GM20431 (cell line): ENCODE results near the gene KLF16.

Experiments used
- in situ Hi-C: fragments of 300-500 bp; cut with MseI, MboI; formaldehyde crosslinking; loops from one replicate; pipeline ENCODE4 v1.15.0; 2020; ENCODE audit warnings: low sequenced_read_pairs; ENCODE audit not compliant: unreplicated experiment

The KLF16 gene

DNA sequence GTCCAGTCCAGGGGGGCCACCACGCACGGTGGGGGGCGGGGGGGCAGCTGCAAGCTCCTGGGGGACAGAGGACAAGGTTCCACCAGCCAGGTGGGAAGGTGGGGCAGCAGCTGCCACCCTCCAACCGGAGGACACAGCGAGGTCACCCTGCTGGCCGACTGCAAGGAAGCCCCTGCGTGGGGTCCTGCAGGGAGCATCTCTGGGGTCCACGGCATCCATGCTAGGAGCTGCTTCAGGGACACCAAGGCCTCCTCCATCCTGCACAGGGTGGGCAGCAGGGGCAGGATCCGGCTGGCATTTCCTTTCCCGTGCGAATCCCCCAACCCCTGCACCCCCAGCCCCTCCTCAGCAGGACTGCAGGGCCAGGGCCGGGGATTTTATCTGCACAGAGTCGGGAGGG lies 8.3 kb upstream of the KLF16 start:
- in situ Hi-C loops = no loop called here

DNA sequence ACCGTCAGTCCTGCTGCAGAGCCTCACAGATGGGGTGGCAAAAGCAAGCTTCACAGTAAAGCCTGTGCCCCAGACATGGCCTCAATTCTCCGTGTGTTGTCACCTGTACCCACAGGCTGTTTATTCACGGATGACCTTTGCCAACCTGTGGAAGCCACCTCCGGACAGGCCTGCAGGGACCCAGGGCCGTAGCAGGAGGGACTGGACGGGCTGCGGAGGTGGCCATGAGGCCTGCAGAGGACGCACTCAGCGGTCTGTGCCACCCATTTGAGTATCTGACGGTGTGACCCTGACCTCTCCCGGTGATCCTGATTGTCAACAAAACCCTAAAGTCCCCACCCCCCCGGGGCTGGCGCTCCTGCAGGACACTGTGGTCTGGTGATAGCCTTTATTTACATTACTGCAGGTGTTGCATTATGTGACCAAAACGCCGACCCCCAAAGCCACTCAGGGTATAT lies 7.8 kb upstream of the KLF16 start:
- in situ Hi-C loops = no loop called here

DNA sequence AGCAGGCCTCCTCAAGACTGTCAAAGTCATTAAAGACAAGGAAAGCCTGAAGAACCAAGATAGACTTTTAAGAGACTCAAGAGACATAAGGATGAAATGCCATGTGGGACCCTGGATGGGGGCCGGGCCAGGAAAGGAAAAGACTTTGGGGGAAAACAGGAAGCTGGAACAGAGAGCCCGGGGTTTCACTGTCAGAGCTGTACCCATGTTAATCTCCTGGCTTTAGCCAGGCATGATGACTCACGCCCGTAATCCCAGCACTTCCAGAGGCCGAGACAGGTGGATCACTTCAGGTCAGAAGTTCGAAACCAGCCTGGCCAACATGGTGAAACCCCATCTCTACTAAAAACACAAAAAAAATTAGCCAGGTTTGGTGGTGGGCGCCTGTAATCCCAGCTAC lies 5.6 kb upstream of the KLF16 start:
- in situ Hi-C loops = no loop called here

DNA sequence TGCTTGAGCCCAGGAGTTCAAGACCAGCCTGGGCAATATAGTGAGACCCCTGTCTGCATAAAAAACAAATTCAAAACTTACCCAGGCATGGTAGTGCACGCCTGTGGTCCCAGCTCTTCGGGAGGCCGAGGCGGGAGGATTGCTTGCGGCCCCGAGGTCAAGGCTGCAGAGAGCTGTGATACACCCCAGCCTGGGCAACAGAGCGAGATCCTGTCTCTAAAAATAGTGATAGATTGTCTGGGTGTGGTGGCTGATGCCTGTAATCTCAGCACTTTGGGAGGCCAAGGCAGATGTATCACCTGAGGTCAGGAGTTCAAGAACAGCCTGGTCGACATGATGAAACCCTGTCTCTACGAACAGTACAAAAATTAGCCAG lies 4.0 kb upstream of the KLF16 start:
- in situ Hi-C loops = no loop called here

DNA sequence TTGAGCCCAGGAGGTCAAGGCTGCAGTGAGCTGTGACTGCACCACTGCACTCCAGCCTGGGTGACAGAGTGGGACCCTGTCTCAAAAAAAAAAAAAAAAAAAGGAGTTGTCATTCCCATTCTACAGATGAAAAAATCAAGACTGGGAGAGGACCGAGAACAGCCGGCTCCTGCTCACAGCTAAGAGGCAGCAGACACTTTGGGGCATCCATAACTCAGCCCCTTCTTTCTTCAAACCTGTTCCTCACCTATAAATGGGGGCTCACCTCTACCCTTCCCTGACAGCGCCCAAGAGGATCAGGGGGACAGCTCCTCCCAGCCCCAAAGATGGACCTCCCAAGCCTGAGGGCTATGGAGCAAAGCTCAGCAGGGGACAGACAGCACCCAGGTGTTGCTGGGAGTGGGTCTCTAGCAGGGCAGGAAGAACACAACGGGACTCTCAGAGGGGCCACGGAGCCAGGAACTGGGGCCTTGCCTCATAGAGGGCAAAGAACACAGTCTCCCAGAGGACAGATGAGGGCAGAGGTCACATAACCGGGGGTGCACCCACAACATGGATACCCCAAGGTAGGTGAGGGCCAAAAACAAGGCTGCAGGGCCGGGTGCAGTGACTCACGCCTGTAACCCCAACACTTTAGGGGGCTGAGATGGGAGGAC lies 3.4 kb upstream of the KLF16 start:
- in situ Hi-C loops = no loop called here

DNA sequence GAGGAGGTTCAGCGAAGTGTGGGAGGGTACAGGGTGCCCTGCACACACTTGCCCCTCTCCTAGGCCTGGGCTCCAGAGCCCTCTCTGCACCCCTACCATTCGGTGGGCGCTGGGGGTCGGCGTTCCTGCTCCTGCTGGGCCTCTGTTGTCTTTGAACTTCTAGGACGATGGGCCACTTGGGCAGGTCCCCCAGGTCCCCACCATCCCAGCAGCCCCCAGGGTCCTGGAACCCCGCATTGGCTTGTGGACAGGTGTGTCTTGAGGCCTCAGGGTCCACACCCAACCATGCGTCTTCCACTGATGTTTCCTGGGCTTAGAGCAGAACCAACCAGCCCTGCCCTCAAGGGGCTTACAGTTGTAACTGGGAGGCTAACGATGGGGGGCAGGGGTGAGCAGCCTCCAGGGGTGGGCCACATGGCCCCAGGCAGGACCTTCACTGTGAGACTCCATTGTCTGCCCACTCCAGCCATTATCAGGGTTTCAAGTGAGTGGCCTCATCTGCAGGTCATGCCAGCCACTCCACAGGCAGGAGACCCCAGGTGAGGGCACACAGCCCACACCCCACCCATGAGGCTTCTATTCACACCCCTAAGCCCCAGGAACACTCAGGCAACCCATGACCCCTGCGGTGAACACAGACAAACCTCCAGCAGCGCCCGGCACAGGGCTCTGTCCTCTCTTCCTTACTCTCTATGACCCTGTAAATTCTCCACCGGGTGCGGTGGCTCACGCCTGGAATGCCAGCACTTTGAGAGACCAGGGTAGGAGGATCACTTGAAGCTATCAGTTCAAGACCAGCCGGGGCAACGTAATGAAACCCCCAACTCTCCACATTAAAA lies 2.0 kb upstream of the KLF16 start:
- in situ Hi-C loops = no loop called here

DNA sequence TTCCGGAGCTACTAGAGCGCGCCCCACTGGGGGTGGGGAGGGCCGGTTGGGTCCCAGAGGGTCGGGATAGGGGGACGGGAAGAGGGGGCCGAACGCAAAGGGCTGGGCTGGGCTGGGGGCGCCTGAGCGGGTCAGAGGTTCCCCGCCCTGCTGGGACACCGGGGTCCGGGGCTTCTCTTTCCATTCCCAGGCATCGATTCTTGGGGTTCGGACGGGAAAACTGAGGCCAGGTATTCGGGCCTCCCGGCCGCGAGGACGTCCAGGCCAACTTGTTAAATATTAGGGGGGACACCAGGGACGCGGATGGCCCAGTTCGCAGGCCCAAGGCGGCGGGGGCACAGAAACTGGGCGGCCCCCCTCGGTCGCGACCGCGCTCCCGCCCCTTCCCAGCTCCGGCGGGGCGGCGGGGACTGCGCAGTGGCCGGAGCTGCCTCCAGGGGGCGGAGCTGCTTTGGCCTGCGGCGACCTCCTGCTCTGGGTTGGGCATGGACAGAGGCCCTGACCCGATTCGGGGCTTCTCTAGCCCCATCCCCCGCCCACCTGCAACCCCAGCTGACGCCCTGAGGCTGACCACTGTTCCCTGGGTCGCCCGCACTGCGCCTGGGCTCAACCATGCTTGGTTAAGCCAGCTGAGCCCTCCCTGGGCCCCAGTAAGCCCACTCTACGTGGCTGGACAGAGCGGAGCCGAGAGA lies 1.2 kb upstream of the KLF16 start:
- in situ Hi-C loops = no loop called here

DNA sequence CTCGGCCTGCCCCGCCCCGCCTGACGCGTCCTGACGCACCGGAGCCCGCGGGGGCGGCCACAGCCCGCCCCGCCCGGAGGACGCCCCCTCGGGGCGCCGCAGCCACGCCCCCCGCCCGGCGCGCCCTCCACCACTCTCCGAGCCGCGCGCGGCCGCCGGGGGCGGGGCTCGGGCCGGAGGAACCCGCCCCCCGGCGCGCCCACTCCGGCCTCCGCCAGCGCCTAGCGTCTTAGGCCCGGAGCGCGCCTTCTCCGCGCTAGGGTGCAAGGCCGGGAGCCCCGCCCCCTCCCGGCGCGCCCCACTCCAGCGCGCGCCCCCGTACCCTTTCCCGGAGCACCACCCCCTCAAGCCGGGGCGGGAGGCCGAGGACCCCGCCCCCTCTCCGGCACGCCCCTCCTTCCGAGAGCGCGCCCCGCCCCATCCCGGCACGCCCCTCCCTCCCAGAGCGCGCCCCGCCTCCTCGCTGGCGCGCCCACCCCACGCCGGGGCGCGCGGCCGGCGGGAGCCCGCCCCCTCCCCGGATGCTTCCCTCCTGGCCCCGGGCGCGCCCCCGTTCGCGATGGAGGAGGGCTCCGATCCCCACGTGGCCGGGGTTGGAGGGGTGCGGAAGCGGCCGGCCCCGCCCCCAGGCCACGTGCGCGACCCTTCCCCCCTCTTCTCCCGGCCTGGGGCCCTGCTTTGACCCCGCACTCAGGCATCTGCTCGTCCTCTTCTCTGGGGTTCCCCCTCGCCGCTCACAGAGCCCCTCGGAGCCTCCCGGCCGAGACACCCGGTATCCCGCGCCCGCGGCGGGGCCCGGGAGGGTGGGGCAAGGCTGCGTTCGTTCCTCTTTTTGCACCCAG lies 480 bp upstream of the KLF16 start:
- in situ Hi-C loops = no loop called here

DNA sequence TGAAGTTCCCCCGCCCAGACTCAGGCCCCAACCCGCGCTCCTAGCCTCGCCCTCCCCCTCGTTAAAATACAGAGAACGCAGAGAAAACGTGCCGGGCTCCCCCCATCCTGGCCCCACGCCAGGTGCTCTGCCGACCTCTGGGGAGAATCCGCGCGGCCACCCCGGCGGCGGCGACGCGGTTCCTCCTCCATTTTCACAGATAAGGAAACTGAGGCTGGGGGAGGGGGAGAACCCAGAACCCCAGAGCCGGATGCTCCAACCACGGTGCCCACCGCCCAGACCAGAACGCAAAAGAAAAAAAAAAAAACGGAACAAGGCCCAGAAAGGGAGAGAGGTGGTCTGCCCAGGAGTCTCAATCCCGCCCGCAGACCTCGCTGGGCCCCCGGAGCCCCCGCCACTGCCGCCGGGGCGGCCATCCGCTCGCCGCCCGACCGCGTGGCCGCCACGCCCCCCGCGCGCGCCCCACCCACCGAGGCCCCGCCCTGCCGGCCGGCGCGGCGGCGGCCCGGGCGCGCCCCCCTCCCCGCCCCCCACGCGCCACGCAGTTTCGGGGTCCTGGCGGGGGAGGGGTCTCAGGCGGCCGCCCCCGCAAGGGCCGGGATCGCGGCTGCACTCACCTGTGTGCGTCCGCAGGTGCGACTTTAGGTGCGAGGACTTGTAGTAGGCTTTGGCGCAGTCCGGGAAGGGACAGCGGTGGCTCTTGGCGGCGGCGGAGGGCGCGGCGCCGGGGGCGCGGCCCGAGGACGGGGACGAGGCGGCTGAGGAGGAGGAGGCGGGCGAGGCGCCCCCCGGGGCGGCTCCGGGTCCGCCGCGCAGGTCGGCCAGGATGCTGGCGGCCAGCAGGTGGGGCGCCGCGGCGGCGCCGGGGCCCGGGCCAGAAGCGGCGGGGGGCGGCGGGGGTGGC lies 703 bp downstream of the KLF16 start:
- in situ Hi-C loops = no loop called here

DNA sequence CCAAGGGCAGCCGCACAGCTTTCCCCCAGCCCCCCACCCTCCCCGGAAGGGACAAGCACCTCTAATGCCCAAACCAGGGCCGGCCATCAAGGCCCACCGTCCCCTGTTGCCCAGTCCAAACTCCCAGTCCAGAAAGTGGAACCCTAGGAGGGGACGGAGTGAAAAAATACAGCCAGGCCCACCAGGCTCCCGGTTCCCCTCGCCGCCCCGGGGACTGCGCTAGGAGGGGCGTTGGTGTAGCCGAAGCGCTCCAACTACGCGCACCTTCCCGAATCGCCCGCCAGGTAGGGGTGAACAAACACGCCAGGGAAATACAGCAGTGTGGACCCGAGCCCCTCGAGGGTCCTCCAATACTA lies 1.3 kb downstream of the KLF16 start:
- in situ Hi-C loops = no loop called here

DNA sequence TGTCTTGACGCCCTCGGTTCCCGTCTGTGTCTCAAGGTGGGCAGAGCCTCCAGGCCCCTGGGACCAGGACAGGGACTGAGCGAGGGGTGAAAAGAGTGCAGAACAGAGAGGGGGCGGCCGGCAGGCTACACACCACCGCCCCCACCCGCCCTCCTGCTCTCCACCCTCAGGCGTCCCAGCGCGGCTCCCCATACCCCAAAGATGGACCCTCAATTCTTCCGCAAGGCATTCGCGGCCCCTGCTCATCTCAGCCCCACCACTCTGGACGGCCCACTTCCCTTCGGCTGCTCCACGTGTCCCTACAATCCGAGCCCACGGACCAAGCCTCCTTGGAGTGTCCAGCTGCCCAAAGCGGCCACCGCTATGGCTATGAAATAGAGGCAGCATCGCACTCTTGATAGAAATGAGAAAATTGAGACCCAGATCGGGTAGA lies 1.8 kb downstream of the KLF16 start:
- in situ Hi-C loops = no loop called here

DNA sequence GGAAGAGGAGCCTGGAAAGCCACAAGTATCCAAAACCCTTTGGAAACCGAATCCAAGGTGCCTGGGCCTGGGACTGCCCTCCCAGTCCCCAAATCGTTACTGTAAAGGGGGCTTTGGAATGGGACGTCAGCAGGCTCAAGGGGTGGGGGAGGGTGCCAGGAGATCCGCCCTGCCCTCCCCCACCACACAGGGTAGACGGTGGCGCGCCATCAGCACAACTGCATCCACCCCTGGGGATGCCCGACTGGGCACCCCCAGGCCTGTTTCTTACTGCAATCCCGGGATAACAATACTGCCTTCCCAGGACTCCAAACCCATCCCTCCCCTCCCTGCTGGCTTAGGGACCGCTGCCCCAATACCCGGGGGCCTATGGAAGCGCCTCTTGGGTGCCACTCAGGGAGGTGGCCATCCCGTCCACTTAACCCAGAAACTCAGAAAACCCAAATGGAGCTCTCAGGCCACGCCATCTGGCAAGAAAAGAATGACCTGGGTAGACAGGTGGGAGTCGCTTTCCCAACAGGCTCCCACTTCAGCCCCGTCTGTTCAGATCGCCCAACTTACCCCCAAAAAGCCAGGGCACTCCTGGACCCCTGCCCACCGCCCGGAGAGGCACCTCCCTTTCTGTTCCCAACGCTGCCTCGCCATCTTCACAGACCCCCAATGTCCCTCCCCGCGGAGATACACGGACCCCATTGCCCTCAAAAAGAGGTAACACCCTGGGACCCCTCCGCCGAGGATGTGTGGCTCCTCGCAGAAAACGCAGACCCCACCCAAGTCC lies 2.4 kb downstream of the KLF16 start:
- in situ Hi-C loops = no loop called here

DNA sequence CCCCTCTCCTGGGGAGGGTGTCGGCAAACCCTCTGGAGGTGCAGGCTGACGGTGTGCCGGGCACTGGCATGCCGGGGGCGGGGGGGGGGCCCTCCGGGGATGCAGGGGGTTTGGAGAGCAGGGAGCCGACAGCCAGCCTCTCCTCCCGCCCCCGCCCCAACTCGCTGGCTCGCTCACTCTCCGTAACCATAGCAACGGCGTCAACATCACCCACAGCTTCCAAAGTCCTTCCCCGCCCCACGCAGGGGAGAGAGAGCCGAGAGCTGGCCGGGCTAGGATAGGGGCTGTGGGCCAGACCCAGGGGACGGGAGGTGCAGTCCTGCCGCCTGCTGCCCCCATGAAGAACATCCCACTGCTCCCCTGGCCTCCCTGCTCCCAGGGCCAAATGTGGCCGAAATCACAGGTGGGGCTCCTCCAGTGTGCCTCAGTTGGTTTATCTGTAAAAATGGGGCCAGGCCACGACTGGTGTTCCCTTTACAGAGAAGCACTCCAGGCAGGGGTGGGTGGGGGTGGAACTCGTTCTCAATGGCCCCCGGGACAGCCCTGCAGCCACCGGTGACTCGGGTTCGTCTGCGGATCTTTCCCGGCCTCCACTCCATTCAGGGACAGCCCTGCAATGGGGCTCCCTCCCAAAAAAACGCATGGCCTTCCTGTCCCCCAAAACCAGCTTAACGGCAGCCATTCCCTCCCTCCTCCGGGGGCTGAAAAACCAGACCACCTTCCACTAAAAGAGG lies 3.2 kb downstream of the KLF16 start:
- in situ Hi-C loops = no loop called here

DNA sequence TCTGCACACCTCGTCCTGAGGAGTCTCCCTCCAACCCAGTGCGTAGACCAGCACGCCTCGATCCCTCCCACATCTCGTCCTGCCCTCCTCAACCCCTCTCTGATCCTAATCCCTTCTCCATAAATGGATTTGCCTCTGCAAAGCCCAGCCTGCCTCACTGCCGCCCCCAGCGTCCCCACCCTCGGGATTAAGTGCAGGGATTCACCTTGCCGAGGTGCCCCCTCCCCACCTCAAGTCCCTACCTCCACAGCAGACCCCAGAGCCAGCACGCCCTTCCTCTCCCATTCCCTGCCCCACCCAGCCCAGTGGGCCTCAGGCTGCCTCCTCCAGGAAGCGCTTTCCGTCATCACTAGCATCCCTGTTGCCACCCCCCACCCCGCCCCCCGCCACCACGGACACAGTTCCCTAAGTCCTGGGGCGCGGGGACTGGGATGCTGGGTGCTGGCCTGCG lies 4.0 kb downstream of the KLF16 start:
- in situ Hi-C loops = no loop called here

DNA sequence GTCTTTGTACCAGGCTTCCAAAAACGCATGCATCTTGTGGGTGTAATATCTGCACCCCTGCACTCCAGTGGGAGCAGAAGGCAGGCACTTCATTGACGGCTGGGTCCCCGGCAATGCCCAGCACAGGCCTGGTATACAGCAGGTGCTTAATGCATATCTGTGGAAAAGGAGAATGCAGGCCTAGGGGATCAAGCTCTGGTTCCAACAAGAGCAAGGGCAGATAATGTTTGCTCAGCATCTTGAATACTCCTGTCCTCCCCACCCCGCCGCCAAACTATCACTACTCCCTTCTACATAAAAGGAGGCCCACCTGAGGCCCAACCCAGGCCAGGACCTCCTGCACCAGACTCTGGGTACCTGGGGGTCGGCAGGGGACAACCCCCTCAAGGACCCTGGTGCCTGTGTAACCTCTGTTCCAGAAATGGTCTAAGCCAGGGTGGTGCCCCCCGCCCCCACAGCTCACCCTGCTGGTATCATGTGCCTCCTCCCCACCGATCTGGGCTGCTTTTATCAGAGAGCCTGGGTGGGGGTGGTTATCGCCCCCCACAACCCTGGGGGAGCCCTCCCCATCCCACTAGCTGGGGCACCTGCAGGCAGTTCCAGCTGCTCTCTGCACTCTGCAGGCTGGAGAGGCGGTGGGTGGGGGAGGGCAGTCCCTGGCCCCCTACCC lies 4.8 kb downstream of the KLF16 start:
- in situ Hi-C loops = no loop called here

DNA sequence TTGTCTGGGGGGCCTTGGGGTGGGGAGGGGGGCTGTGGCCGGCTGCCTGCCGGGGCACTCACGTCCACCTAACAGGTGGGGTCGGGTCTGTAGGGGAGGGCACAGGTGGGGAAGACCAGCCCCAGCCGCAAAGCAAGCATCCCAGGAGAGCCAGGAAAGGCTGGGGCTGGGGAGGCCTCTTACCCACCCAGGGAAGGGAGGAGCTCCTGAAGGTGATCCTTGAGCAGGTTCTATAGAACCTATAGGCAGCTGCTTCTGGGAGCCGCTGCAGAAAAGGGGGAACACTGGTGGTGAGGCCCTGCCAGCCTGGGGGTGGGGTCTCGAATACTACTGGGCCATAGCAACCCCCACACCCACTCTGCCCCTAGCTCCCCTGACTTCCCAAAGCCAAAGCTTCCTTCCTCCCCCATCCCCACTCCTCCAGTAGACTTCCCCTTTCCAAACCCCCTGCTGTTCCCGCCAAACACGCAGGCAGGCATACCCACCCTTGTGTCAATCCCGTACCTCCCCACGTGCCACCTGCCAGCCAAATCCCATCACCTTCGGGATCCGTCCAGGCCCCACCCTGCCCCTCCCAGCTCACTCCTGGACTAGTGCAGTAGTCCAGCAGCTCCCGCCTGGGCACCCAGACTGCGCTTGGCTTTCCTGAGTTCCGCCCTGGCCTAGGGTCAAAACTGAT lies 5.6 kb downstream of the KLF16 start:
- in situ Hi-C loops = no loop called here
